HG03460 (cell line): ENCODE data around the gene XIAP.
"Not testable (repeated sequence)": the region's sequence is repeated elsewhere in the genome, so short reads cannot be mapped to it uniquely, and the experiment has no call there.

Experiments used
- ATAC-seq: cut with Tn5 transposase; IDR thresholded peaks from one replicate; pipeline ENCODE4 v1.9.1; 2021; ENCODE audit not compliant: unreplicated experiment

XIAP gene

GRCh38 chrX:123859846-123860838 lies at the start of gene XIAP:
Gene XIAP, plus strand, starts transcription at chrX:123860053. Its CDS starts 25,610 bp downstream, at chrX:123885663.
- ATAC-seq = peak; percentile 72

DNA sequence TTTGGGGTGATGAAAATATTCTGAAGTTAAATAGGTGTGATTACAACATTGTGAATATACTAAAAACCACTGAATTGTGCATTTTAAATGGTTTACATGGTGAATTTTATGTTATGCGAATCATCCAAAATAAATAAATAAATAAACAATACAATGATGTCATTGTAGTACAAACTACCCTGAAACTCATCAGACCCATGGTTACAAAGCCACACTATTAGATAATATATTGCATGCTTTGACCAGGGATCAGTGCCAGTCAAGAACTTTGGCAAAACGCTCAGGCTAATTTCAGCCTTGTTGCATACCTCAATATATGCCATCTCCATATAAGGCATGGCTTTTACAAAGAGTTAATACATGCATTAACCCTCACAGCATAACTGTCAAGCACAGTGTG lies 45.5 kb upstream of the XIAP start:
- ATAC-seq = no peak

DNA sequence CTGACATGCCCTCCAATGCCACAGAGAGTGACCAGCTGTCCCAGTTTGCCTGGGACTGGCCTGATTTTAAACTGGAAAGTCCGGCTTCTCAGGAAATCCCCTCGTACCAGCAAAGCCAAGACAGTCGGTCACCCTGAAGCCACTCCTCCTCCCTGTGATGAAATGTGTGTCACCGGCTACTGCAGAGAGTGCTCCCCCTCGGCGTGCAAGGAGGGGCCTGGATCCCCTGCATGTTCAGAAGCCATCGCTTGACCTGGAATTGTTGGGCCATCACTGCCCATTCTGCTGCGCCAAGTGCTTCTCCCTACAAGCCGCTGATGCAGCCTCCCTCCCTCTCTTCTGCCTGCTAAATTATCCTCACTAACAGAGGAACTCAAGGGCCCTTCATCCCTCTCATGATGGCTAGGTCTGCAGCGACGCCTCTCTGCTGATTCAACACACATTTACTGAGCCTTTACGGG lies 44.9 kb upstream of the XIAP start:
- ATAC-seq = not testable (repeated sequence)

- ATAC-seq = no peak
Observed at GRCh38 chrX:123817288-123817894, 42.5 kb upstream of the XIAP start.

DNA sequence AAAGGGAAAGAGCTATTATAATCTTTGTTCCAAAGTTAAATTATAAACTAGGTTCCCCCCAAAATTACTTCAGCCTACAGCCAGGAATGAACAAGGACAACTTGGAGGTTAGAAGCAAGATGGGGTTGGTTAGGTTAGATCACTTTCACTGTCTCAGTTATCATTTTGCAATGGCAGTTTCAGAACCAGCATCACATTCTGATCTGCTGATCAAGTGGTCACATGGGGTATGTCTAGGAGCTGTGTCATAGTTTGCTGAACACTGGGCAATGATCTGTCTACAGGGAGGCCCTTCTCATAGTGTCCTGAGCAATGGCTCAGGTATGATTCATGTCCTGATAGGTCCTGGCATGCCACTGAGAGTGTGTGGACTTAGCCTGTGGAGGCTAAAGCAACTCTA lies 41.6 kb upstream of the XIAP start:
- no peak for ATAC-seq

- no peak for ATAC-seq
Observed at GRCh38 chrX:123822965-123823364, 36.9 kb upstream of the XIAP start.

DNA sequence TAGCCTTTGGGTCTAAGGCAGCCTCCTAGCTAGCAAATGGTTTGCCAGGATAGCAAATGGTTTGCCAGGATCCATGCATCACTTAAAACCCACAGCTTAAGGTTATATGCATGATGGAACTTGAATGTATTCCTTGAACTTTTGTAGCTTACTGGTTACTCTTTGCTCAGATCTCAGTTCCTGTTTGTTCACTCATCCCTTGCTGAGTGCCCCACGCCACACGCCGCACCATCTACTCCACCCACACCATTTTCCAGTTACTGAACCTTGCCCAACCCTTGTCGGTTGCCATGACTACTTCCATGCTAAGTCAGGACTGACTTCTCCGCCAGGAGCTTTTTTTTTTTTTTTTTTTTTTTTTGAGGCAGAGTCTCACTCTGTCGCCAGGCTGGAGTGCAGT lies 29.5 kb upstream of the XIAP start:
- peak; percentile 95 for ATAC-seq

- peak; percentile 62 for ATAC-seq
Observed at GRCh38 chrX:123833387-123833786, 26.5 kb upstream of the XIAP start.

- ATAC-seq = no peak
Observed at GRCh38 chrX:123834116-123834515, 25.7 kb upstream of the XIAP start.

GRCh38 chrX:123835661-123836371 lies 24.0 kb upstream of the XIAP start:
- ATAC-seq = no peak

DNA sequence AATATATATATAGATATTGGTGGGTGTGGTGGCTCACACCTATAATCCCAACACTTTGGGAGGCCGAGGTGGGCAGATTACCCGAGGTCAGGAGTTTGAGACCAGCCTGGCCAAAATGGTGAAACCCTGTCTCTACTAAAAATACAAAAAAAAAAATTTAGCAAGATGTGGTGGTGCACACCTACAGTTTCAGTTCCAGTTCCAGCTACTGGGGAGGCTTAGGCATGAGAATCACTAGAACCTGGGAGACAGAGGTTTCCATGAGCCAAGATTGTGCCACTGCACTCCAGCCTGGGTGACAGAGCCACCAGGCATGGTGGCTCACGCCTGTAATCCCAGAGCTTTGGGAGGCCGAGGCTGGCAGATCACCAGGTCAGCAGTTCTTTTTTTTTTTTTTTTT lies 14.7 kb upstream of the XIAP start:
- not testable (repeated sequence) for ATAC-seq

DNA sequence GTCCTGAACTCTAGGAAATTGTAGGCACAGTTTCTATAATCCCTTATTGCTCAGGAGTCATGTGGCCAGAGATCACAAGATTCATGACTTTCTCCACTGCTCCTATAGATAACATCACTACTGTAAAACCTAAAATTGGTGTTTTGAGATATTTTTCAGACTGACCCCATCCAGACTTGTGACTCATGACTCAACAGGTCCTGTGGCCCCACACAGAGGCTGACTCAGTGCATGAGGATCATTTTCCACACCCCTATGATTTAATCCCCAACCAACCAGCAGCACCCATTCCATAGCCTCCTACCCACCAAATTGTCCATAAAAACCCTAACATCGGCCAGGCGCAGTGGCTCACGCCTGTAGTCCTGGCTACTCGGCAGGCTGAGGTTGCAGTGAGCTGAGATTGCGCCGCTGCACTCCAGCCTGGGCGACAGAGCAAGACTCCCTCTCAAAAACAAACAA lies 13.2 kb upstream of the XIAP start:
- ATAC-seq = no peak

DNA sequence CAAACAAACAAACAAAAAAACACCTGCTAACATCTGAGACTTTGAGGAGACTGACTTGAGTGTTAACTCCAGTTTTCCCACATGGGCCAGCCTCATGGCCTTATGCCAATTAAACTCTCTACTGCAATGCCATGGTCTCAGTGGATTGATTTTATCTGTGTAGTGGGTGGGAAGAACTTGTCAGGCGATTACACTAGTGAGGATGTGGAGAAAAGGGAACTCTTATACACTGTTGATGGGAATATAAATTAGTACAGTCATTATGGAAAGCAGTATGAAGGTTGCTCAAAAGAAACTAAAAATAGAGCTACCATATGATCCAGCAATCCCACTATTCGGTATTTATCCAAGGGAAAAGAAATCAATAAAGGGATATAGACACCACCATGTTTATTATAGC lies 12.8 kb upstream of the XIAP start:
- ATAC-seq = no peak

DNA sequence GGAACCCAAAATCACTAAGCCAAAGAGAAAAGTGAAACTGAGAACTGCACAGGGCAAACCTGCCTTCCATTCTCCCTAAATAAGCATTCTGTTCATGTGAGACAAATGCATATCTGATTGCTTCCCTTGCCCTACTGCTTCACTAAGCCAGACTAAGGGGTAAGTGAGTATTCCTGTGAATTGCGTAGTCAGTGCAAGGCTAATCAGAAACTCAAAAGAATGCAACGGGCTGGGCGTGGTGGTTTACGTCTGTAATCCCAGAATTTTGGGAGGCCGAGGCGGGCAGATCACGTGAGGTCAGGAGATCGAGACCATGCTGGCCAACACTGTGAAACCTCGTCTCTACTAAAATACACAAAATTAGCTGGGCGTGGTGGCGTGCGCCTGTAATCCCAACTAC lies 10.8 kb upstream of the XIAP start:
- no peak for ATAC-seq

DNA sequence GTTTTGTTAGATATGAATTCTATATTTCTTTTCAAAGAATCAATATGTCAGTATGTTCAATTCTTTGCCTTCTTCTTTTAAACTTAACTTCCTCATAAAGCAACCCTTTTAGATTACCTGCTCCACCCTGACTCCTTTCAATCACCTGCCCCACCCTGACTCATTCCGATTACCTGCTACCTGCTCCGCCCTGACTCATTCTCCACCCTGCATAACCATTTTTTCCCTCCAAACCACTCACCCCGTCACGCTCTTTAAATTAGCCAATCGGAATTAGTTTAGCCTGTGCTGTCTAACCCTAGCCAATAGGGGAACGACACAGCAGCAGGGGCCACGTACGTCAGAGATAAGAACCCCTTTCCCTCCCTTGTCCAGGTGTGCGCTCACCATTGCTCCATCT lies 9.9 kb upstream of the XIAP start:
- ATAC-seq = not testable (repeated sequence)

DNA sequence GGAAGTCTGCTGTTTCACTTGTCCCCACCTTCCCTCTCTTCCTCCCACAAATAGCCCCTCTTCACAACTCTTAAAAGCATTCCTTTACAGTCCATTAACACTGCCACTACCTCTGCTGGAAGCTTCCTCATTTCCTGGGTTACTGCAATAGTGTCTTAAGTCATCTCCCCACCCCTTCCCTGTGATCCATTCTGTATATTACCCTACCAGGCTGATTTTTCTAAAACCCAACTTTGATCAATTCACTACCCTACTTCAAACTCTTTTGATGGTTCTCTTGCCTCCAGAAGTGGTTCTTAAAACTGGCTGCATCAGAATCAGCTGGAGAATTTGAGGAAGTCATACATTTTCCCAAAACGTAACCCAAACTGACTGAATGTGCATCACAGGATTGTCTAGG lies 8.8 kb upstream of the XIAP start:
- ATAC-seq = no peak

DNA sequence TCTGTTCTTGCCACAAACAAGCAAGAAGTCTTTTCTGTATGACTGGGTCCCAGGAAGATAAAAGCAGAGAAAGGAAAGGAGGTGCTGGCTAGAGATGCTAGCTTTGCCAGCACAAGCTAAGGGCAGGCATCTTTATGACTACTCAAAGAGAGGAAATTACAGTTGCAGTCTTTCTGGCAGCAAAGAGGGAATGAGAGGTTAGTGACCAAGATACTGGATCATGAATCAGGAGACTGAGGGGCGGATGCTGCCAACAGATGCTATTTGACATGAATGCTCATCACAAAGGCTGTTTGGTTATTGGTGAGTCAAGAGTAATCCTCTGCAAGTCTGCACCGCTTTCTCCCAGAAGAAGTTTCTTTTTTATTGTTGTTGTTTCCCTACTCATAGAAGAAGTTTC lies 5.5 kb upstream of the XIAP start:
- ATAC-seq = no peak

DNA sequence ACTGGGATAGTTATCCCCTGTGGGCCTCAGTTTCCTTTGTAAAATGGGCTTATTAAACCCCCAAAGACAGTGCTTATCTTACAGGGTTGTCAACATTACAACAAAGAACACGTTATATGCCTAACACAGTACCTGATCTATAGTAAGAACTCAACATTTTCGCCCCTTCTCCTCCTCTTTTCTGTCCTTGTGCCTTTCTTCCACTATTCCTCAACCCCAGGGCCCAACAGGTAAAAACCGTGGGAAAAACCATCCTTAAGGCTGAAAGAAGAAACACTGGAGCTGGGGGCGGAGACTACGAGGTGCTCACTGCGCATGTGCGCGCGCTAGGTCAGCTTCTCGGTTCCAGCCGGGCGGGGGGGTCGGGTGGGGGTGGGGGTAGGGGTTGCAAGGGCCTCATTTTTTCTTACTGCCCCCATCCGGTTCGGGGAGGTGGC lies 426 bp upstream of the XIAP start:
- ATAC-seq = peak; percentile 3

GRCh38 chrX:123860983-123861382 lies 1.1 kb downstream of the XIAP start:
- no peak for ATAC-seq

DNA sequence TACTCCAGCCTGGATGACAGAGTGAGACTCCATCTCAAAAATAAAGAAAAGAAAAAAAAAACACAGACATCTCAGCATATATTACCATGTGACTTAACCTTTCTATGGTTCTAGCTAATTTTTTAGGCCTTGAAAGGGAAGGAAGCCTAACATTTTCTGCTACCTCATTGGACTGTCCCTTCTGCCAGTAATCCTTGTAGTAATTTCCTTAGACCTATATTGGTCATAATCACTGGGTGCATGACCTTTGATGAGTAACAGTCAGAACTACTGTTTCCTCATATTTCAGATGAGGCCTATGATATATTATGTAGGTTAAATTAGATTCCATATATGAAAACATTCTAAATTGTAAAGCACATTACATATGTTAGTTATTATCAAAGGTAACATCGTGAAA lies 9.6 kb downstream of the XIAP start:
- ATAC-seq = no peak

- peak; percentile 57 for ATAC-seq
Observed at GRCh38 chrX:123871309-123871708, 11.5 kb downstream of the XIAP start.
